OCI-LY1 (cell line): ENCODE data around the gene LIMS3.
"Not testable (repeated sequence)": the region's sequence is repeated elsewhere in the genome, so short reads cannot be mapped to it uniquely, and the experiment has no call there.

Experiments used
- H2AFZ ChIP-seq: fragments of 200-600 bp; sonication (generic), shearing (Covaris generic); 2 replicates; pipeline ENCODE4 v1.6.0; 2014; ENCODE audit warnings: antibody characterized with exemption, mild to moderate bottlenecking, low read length
- H3F3A ChIP-seq: fragments of 200-600 bp; sonication (generic), shearing (Covaris generic); 2 replicates; pipeline ENCODE4 v1.6.0; 2014; ENCODE audit warnings: mild to moderate bottlenecking, antibody characterized with exemption, low read length, moderate library complexity; ENCODE audit not compliant: insufficient read depth
- H3K27ac ChIP-seq: fragments of 200-600 bp; sonication (generic); 2 replicates; pipeline ENCODE4 v1.5.1; 2014; ENCODE audit warnings: low read length, mixed run types, mild to moderate bottlenecking, low read depth; ENCODE audit not compliant: poor library complexity, severe bottlenecking
- H3K27me3 ChIP-seq: fragments of 200-600 bp; sonication (generic); 2 replicates; pipeline ENCODE4 v1.6.0; 2014; ENCODE audit warnings: antibody characterized with exemption, mild to moderate bottlenecking, low read length, moderate library complexity; ENCODE audit not compliant: insufficient read depth
- H3K36me3 ChIP-seq: fragments of 200-600 bp; sonication (generic); 2 replicates; pipeline ENCODE4 v1.6.1; 2014; ENCODE audit warnings: mild to moderate bottlenecking, antibody characterized with exemption, low read length, moderate library complexity, mixed read lengths; ENCODE audit not compliant: insufficient read depth
- H3K4me1 ChIP-seq: fragments of 200-600 bp; sonication (generic); 2 replicates; pipeline ENCODE4 v1.5.1; 2014; ENCODE audit warnings: mild to moderate bottlenecking, low read length, moderate library complexity; ENCODE audit not compliant: insufficient read depth, severe bottlenecking
- H3K4me2 ChIP-seq: fragments of 200-600 bp; sonication (generic), shearing (Covaris generic); 2 replicates; pipeline ENCODE4 v1.6.1; 2014; ENCODE audit warnings: low read length
- H3K4me3 ChIP-seq: fragments of 200-600 bp; sonication (generic); 2 replicates; pipeline ENCODE4 v1.5.1; 2014; ENCODE audit warnings: low read length, low read depth, mild to moderate bottlenecking, mixed read lengths; ENCODE audit not compliant: poor library complexity, severe bottlenecking
- H3K79me2 ChIP-seq: fragments of 200-600 bp; shearing (Covaris generic); 2 replicates; pipeline ENCODE4 v1.6.1; 2016; ENCODE audit warnings: mixed run types, low read length, mixed read lengths; ENCODE audit not compliant: insufficient read depth
- H3K9ac ChIP-seq: fragments of 200-600 bp; sonication (generic), shearing (Covaris generic); 2 replicates; pipeline ENCODE4 v1.6.1; 2014; ENCODE audit warnings: mild to moderate bottlenecking, low read length, mixed read lengths
- H3K9me2 ChIP-seq: fragments of 200-600 bp; sonication (generic), shearing (Covaris generic); 2 replicates; pipeline ENCODE4 v1.6.1; 2014; ENCODE audit warnings: low read depth, mild to moderate bottlenecking, low read length, mixed read lengths
- H3K9me3 ChIP-seq: fragments of 200-600 bp; shearing (Covaris generic); 2 replicates; pipeline ENCODE4 v1.6.1; 2014; ENCODE audit warnings: low read length, mixed read lengths
- H4K20me1 ChIP-seq: fragments of 200-600 bp; sonication (generic), shearing (Covaris generic); 2 replicates; pipeline ENCODE4 v1.6.0; 2016; ENCODE audit warnings: mild to moderate bottlenecking, low read length; ENCODE audit not compliant: insufficient read depth

LIMS3 gene

GRCh38 chr2:109929222-109929621, 30.7 kb downstream of the LIMS3 start:
- not testable (repeated sequence) for H3K4me2 ChIP-seq, H2AFZ ChIP-seq, H3K9ac ChIP-seq, H3K27me3 ChIP-seq, H3K27ac ChIP-seq, H3K9me2 ChIP-seq, H4K20me1 ChIP-seq, H3K9me3 ChIP-seq, H3K4me1 ChIP-seq, H3F3A ChIP-seq, H3K4me3 ChIP-seq, H3K36me3 ChIP-seq, H3K79me2 ChIP-seq

- not testable (repeated sequence) for H3K9me3 ChIP-seq, H3K4me3 ChIP-seq
These were observed 38.0 kb downstream of the LIMS3 start for GRCh38 chr2:109936534-109936933.

GRCh38 chr2:109945362-109945761, 46.9 kb downstream of the LIMS3 start:
- H3K4me1 ChIP-seq, H3K9me3 ChIP-seq, H3K9me2 ChIP-seq, H3K4me2 ChIP-seq, H2AFZ ChIP-seq, H3K4me3 ChIP-seq, H3K27ac ChIP-seq, H3K9ac ChIP-seq, H3F3A ChIP-seq, H3K79me2 ChIP-seq, H3K27me3 ChIP-seq, H3K36me3 ChIP-seq, H4K20me1 ChIP-seq: not testable (repeated sequence)

More at GRCh38 chr2:109936534-109936933, 38.0 kb downstream of the LIMS3 start:
- H3K79me2 ChIP-seq, H3K9ac ChIP-seq, H3K4me2 ChIP-seq, H2AFZ ChIP-seq, H3K27me3 ChIP-seq, H4K20me1 ChIP-seq, H3F3A ChIP-seq, H3K27ac ChIP-seq, H3K36me3 ChIP-seq, H3K4me1 ChIP-seq, H3K9me2 ChIP-seq: not testable (repeated sequence)

GRCh38 chr2:109947262-109947958, 48.9 kb downstream of the LIMS3 start:
- not testable (repeated sequence) for H3K4me3 ChIP-seq, H3K79me2 ChIP-seq

DNA sequence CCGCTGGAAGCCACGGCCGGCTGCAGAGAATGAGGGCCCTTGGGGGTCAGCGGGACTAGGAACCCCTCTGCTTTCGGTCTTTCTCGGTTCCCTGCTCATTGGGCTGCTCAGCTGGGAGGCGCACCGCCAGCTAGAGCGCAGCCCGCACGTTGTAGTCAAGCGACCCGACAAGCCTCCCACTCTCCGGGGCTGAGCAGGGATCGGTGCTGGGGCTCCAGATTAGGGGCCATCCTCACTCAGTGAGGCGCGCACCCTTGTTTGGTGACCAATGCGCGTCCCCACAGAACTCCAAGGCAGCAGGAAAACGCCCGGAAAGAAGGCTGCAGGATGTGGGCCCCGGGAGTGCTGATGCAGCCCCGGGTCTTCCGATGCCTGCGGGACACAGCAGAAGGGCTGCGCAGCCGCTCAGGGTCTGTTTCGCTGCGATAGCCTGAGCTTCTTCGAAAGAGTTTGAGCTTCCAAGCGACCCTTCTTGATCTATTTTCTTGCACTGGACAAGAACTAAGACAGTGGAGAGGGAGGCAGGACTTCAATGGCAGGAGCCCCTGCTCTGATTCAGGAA, 49.6 kb downstream of the LIMS3 start:
- H3K9ac ChIP-seq, H3K4me2 ChIP-seq, H3K27me3 ChIP-seq, H3K4me1 ChIP-seq, H2AFZ ChIP-seq, H4K20me1 ChIP-seq, H3K36me3 ChIP-seq, H3K79me2 ChIP-seq, H3K4me3 ChIP-seq, H3F3A ChIP-seq, H3K9me2 ChIP-seq, H3K9me3 ChIP-seq, H3K27ac ChIP-seq: not testable (repeated sequence)

More at GRCh38 chr2:109947262-109947958, 48.9 kb downstream of the LIMS3 start:
- H3F3A ChIP-seq, H3K4me2 ChIP-seq, H3K9me2 ChIP-seq, H2AFZ ChIP-seq, H3K9me3 ChIP-seq, H3K36me3 ChIP-seq, H3K27ac ChIP-seq, H3K27me3 ChIP-seq, H3K9ac ChIP-seq, H3K4me1 ChIP-seq, H4K20me1 ChIP-seq: not testable (repeated sequence)

DNA sequence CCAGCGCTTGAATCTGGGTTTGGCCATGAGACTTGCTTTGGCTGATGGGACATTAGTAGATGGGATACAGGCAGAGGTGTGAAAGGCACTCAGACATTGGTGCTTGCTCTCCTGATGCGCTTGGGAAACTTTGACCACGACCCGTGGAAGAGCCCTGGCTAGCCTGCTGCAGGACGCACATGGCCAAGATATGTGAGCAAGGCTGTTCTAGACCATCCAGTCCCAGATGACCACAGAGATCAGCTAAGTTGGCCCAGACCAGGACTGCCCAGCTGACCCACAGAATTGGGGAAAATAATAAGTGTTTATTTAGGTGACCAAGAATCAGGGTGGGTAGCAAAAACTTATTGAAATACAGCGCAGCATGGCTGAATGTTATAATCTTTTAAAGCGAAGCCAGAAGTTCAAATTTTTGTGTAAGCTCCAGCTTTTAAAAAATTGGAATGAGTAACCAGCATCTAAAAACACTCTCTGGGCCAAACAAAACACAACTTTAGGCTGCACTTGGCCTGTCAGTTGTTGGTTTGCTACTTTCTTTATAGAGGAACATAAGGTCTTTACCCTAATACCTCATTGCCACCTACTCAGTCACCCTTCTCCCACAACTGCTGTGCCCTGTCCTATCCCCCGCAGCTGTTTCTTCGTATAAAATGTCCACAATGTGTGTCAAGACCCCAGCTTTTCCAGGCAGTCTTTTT, 51.8 kb downstream of the LIMS3 start:
- not testable (repeated sequence) for H3K27me3 ChIP-seq, H2AFZ ChIP-seq, H4K20me1 ChIP-seq

DNA sequence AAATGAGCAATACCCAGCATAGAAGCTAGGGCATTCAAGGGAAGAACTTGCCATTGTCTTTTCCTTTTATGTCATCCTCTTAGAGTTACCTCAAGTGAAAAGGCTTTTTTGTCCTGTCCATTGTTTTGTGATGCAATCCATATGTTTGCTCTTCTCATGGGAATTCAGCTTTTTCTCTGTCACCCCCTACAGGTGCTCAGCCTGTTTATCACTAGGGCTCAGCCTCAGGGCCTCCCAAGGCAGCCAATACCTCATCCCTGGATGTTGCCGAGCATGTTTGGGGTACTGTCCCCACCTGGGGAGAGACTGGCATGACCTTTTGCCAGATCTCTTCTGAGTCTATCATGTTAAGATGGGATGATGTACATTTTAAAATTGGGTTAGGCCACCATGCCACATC, 65.5 kb downstream of the LIMS3 start:
- H3K9ac ChIP-seq = not testable (repeated sequence)

More for the DNA sequence above, 51.8 kb downstream of the LIMS3 start:
- H3K4me2 ChIP-seq, H3K9me3 ChIP-seq, H3K9ac ChIP-seq, H3K27ac ChIP-seq, H3K4me1 ChIP-seq, H3K4me3 ChIP-seq, H3F3A ChIP-seq, H3K79me2 ChIP-seq, H3K36me3 ChIP-seq, H3K9me2 ChIP-seq: not testable (repeated sequence)

More for the DNA sequence above, 65.5 kb downstream of the LIMS3 start:
- H3K27me3 ChIP-seq, H2AFZ ChIP-seq, H3K79me2 ChIP-seq, H3K9me2 ChIP-seq, H3K4me1 ChIP-seq, H3K36me3 ChIP-seq, H3K4me3 ChIP-seq, H4K20me1 ChIP-seq, H3F3A ChIP-seq, H3K27ac ChIP-seq, H3K4me2 ChIP-seq, H3K9me3 ChIP-seq: not testable (repeated sequence)
